HG03095 (cell line): ENCODE data around the gene COL6A5.
"Not testable (repeated sequence)": the region's sequence is repeated elsewhere in the genome, so short reads cannot be mapped to it uniquely, and the experiment has no call there.

Experiments
- ATAC-seq: cut with Tn5 transposase; IDR thresholded peaks from one replicate; pipeline ENCODE4 v1.9.1; 2021; ENCODE audit warnings: moderate library complexity; ENCODE audit not compliant: unreplicated experiment

Gene COL6A5

GRCh38 chr3:130345487-130346079, at the start of gene COL6A5:
Gene COL6A5, plus strand, starts transcription at chr3:130345672. Its CDS starts 27,967 bp downstream, at chr3:130373639.
- no peak for ATAC-seq

GRCh38 chr3:130299531-130299930, 45.9 kb upstream of the COL6A5 start:
- no peak for ATAC-seq

GRCh38 chr3:130300888-130301287, 44.6 kb upstream of the COL6A5 start:
- ATAC-seq: no peak

- ATAC-seq: no peak
Measured at GRCh38 chr3:130310109-130310508, 35.4 kb upstream of the COL6A5 start.

- ATAC-seq: no peak
Measured at GRCh38 chr3:130312374-130312773, 33.1 kb upstream of the COL6A5 start.

- no peak for ATAC-seq
Measured at GRCh38 chr3:130316169-130316568, 29.3 kb upstream of the COL6A5 start.

GRCh38 chr3:130323503-130323902, 22.0 kb upstream of the COL6A5 start:
- ATAC-seq: no peak

GRCh38 chr3:130340766-130341165, 4.7 kb upstream of the COL6A5 start:
- ATAC-seq: no peak

GRCh38 chr3:130341388-130341787, 4.1 kb upstream of the COL6A5 start:
- ATAC-seq: no peak

GRCh38 chr3:130341882-130342281, 3.6 kb upstream of the COL6A5 start:
- ATAC-seq: no peak

- ATAC-seq: no peak
Measured at GRCh38 chr3:130342821-130343661, 2.4 kb upstream of the COL6A5 start.

- not testable (repeated sequence) for ATAC-seq
Measured at GRCh38 chr3:130348258-130348657, 2.8 kb downstream of the COL6A5 start.

- no peak for ATAC-seq
Measured at GRCh38 chr3:130354430-130354829, 9.0 kb downstream of the COL6A5 start.

- no peak for ATAC-seq
Measured at GRCh38 chr3:130374033-130374432, 28.6 kb downstream of the COL6A5 start.

GRCh38 chr3:130374908-130375307, 29.4 kb downstream of the COL6A5 start:
- no peak for ATAC-seq

- no peak for ATAC-seq
Measured at GRCh38 chr3:130377960-130378676, 32.6 kb downstream of the COL6A5 start.

- ATAC-seq: no peak
Measured at GRCh38 chr3:130378677-130379191, 33.3 kb downstream of the COL6A5 start.

- ATAC-seq: no peak
Measured at GRCh38 chr3:130379274-130379673, 33.8 kb downstream of the COL6A5 start.

GRCh38 chr3:130380398-130380797, 34.9 kb downstream of the COL6A5 start:
- ATAC-seq: no peak

GRCh38 chr3:130383424-130383823, 38.0 kb downstream of the COL6A5 start:
- no peak for ATAC-seq

GRCh38 chr3:130384476-130385025, 39.1 kb downstream of the COL6A5 start:
- ATAC-seq: no peak
